ENCODE results near the gene NGF. TPM values are rescaled to one million over a fixed set of nuclear protein-coding genes. Genes with fewer than 3 reads are reported as not detected.

NGF gene
- total RNA-seq, 1 donor from 2014 or later, result 41.7 TPM

- DNase-seq (ENCODE audit: low spot score), result no peak
- H3K36me3 Mint-ChIP-seq (ENCODE audit: low read depth), result peaks cover 2% of the 10 kb centered on the region
- peaks cover 6% of the 10 kb centered on the region for H3K9me3 Mint-ChIP-seq (ENCODE audit: low read depth)
- peaks cover 21% of the 10 kb centered on the region for H3K4me1 Mint-ChIP-seq (ENCODE audit: low read depth)
- TF ChIP-seq CTCF (IDR thresholded peaks at IDR 0.05), result no peak
- no peak overlapping the region for H3K27ac Mint-ChIP-seq (ENCODE audit: unreplicated experiment)
- no peaks in the 10 kb centered on the region for H3K27me3 Mint-ChIP-seq (ENCODE audit: low read depth)
- no peak overlapping the region for H3K4me3 Mint-ChIP-seq (ENCODE audit: unreplicated experiment)
Observed at GRCh38 chr1:115237023-115237422, 101.0 kb downstream of the NGF start.

Other genes with a start within 250 kb of the NGF start
- gene TSPAN2, start 248.7 kb downstream of the NGF start, total RNA-seq, result 218 to 498 TPM (median 227 TPM) in 3 replicates